ENCODE measurements around the gene RBMS2. TPM values are rescaled to one million over a fixed set of nuclear protein-coding genes. Genes with fewer than 3 reads are reported as not detected.
"Not testable (repeated sequence)": the region's sequence is repeated elsewhere in the genome, so short reads cannot be mapped to it uniquely, and the experiment has no call there.

Gene RBMS2
- total RNA-seq, 2 experiments from 2014 or later: 4.5 to 6.0 TPM

- H3K36me3 Mint-ChIP-seq (ENCODE audit: low read depth); H3K4me3 Mint-ChIP-seq; DNase-seq; H3K4me1 Mint-ChIP-seq; H3K27ac Mint-ChIP-seq; CTCF ChIA-PET; POLR2A ChIA-PET; H3K9me3 Mint-ChIP-seq: not testable (repeated sequence)
- H3K27me3 Mint-ChIP-seq: peaks cover 32% of the 10 kb centered on the region
Measured at GRCh38 chr12:56493409-56494105, 28.1 kb upstream of the RBMS2 start.

- H3K4me1 Mint-ChIP-seq; H3K9me3 Mint-ChIP-seq; H3K27ac Mint-ChIP-seq; DNase-seq; H3K4me3 Mint-ChIP-seq; CTCF ChIA-PET; POLR2A ChIA-PET; H3K36me3 Mint-ChIP-seq (ENCODE audit: low read depth): not testable (repeated sequence)
- H3K27me3 Mint-ChIP-seq: peaks cover 30% of the 10 kb centered on the region
Measured at GRCh38 chr12:56494106-56494415, 27.6 kb upstream of the RBMS2 start.

GRCh38 chr12:56494481-56494880 is 27.1 kb upstream of the RBMS2 start:
- DNase-seq; H3K36me3 Mint-ChIP-seq (ENCODE audit: low read depth); H3K9me3 Mint-ChIP-seq; H3K27ac Mint-ChIP-seq; H3K4me1 Mint-ChIP-seq; POLR2A ChIA-PET; H3K4me3 Mint-ChIP-seq; CTCF ChIA-PET: not testable (repeated sequence)
- peaks cover 27% of the 10 kb centered on the region for H3K27me3 Mint-ChIP-seq

GRCh38 chr12:56496704-56497103 is 24.9 kb upstream of the RBMS2 start:
- peaks cover 14% of the 10 kb centered on the region for H3K27me3 Mint-ChIP-seq
- CTCF ChIA-PET: interaction anchor here (1.0 to 1.5 kb wide), 2 partner anchors 11 to 352 kb away, joined by 3 to 5 read pairs; no protein-coding TSS in a partner anchor
- H3K4me3 Mint-ChIP-seq; H3K9me3 Mint-ChIP-seq; POLR2A ChIA-PET; H3K36me3 Mint-ChIP-seq (ENCODE audit: low read depth); H3K4me1 Mint-ChIP-seq; H3K27ac Mint-ChIP-seq: not testable (repeated sequence)
- DNase-seq: peak; percentile 40

GRCh38 chr12:56498126-56498902 is 23.3 kb upstream of the RBMS2 start:
- H3K27ac Mint-ChIP-seq; H3K27me3 Mint-ChIP-seq; H3K4me1 Mint-ChIP-seq; H3K4me3 Mint-ChIP-seq; DNase-seq; H3K36me3 Mint-ChIP-seq (ENCODE audit: low read depth); POLR2A ChIA-PET; CTCF ChIA-PET; H3K9me3 Mint-ChIP-seq: not testable (repeated sequence)

GRCh38 chr12:56499452-56499851 is 22.2 kb upstream of the RBMS2 start:
- H3K27me3 Mint-ChIP-seq; DNase-seq; H3K9me3 Mint-ChIP-seq; POLR2A ChIA-PET; H3K27ac Mint-ChIP-seq; CTCF ChIA-PET; H3K36me3 Mint-ChIP-seq (ENCODE audit: low read depth); H3K4me1 Mint-ChIP-seq; H3K4me3 Mint-ChIP-seq: not testable (repeated sequence)

GRCh38 chr12:56499879-56500278 is 21.7 kb upstream of the RBMS2 start:
- H3K4me3 Mint-ChIP-seq; DNase-seq; H3K27me3 Mint-ChIP-seq; H3K9me3 Mint-ChIP-seq; POLR2A ChIA-PET; H3K4me1 Mint-ChIP-seq; H3K27ac Mint-ChIP-seq; H3K36me3 Mint-ChIP-seq (ENCODE audit: low read depth): not testable (repeated sequence)
- CTCF ChIA-PET: interaction anchor here (0.5 to 0.6 kb wide), 2 partner anchors 74 to 263 kb away, joined by 3 to 4 read pairs; no protein-coding TSS in a partner anchor

GRCh38 chr12:56510786-56511185 is 10.8 kb upstream of the RBMS2 start:
- POLR2A ChIA-PET: no interaction called here
- Mint-ChIP-seq H3K27me3 (peaks cover 15% of the 10 kb centered on the region), H3K36me3 (ENCODE audit: low read depth) (no peaks in the 10 kb centered on the region), H3K9me3 (no peaks in the 10 kb centered on the region), H3K4me1 (peaks cover 4% of the 10 kb centered on the region), H3K27ac (no peak overlapping the region), H3K4me3 (no peak overlapping the region)
- DNase-seq: no peak
- CTCF ChIA-PET: no interaction called here

- DNase-seq; H3K9me3 Mint-ChIP-seq; H3K4me1 Mint-ChIP-seq; H3K36me3 Mint-ChIP-seq (ENCODE audit: low read depth); H3K27ac Mint-ChIP-seq; H3K4me3 Mint-ChIP-seq: not testable (repeated sequence)
- H3K27me3 Mint-ChIP-seq: peaks cover 15% of the 10 kb centered on the region
- ChIA-PET CTCF (interaction anchor here (0.7 to 2.6 kb wide), 15 partner anchors 11 to 120 kb away, joined by 3 to 11 read pairs (median 4); partner anchors contain the start of gene GLS2), POLR2A (interaction anchor here (0.5 kb wide), 1 partner anchor 118 kb away, joined by 3 read pairs; no protein-coding TSS in a partner anchor)
Measured at GRCh38 chr12:56514014-56514318, 7.7 kb upstream of the RBMS2 start.

- Mint-ChIP-seq H3K9me3 (no peaks in the 10 kb centered on the region), H3K4me3 (no peak overlapping the region), H3K36me3 (ENCODE audit: low read depth) (no peaks in the 10 kb centered on the region), H3K27me3 (peaks cover 2% of the 10 kb centered on the region), H3K27ac (no peak overlapping the region), H3K4me1 (peaks cover 36% of the 10 kb centered on the region)
- ChIA-PET CTCF (interaction anchor here (0.5 to 0.6 kb wide), 2 partner anchors 8 to 18 kb away, joined by 3 read pairs; no protein-coding TSS in a partner anchor), POLR2A (no interaction called here)
- DNase-seq: no peak
Measured at GRCh38 chr12:56517854-56518253, 3.8 kb upstream of the RBMS2 start.

GRCh38 chr12:56518570-56518969 is 3.0 kb upstream of the RBMS2 start:
- CTCF ChIA-PET: interaction anchor here (0.6 kb wide), 2 partner anchors 9 to 17 kb away, joined by 3 to 4 read pairs; no protein-coding TSS in a partner anchor
- H3K4me1 Mint-ChIP-seq: peaks cover 37% of the 10 kb centered on the region
- H3K27me3 Mint-ChIP-seq: peaks cover 1% of the 10 kb centered on the region
- DNase-seq: no peak
- no peak overlapping the region for H3K4me3 Mint-ChIP-seq
- no peaks in the 10 kb centered on the region for H3K9me3 Mint-ChIP-seq
- POLR2A ChIA-PET: no interaction called here
- H3K36me3 Mint-ChIP-seq (ENCODE audit: low read depth): no peaks in the 10 kb centered on the region
- H3K27ac Mint-ChIP-seq: no peak overlapping the region

- no peaks in the 10 kb centered on the region for H3K36me3 Mint-ChIP-seq (ENCODE audit: low read depth)
- H3K9me3 Mint-ChIP-seq: no peaks in the 10 kb centered on the region
- no peak overlapping the region for H3K4me3 Mint-ChIP-seq
- H3K27me3 Mint-ChIP-seq: no peaks in the 10 kb centered on the region
- CTCF ChIA-PET: interaction anchor here (0.7 kb wide), 1 partner anchor 20 kb away, joined by 3 read pairs; no protein-coding TSS in a partner anchor
- POLR2A ChIA-PET: no interaction called here
- DNase-seq: no peak
- H3K4me1 Mint-ChIP-seq: peaks cover 35% of the 10 kb centered on the region
- no peak overlapping the region for H3K27ac Mint-ChIP-seq
Measured at GRCh38 chr12:56520048-56520447, 1.6 kb upstream of the RBMS2 start.

- peak overlapping the region; percentile 87 for H3K4me3 Mint-ChIP-seq
- no peaks in the 10 kb centered on the region for H3K9me3 Mint-ChIP-seq
- no peak overlapping the region for H3K27ac Mint-ChIP-seq
- H3K4me1 Mint-ChIP-seq: peaks cover 35% of the 10 kb centered on the region
- no peaks in the 10 kb centered on the region for H3K36me3 Mint-ChIP-seq (ENCODE audit: low read depth)
- H3K27me3 Mint-ChIP-seq: no peaks in the 10 kb centered on the region
- ChIA-PET POLR2A (no interaction called here), CTCF (interaction anchor here (0.7 to 1.2 kb wide), 2 partner anchors 8 to 19 kb away, joined by 3 to 4 read pairs; no protein-coding TSS in a partner anchor)
- no peak for DNase-seq
Measured at GRCh38 chr12:56520506-56520905, 1.1 kb upstream of the RBMS2 start.

All from activated CD4-positive, alpha-beta T cell treated with anti-CD3 and anti-CD28 coated beads, Interleukin-2, amount 10 ng/mL, durations not matched to agents 7 days and 5 days (primary cell).